ENCODE measurements around the gene ATP2B1.

The ATP2B1 gene

GRCh38 chr12:89709995-89710872 lies 1.6 kb upstream of the ATP2B1 start:
- H3K9me3 ChIP-seq (ENCODE audit: control insufficient read depth, insufficient read depth, low read length), result peaks cover 6% of the 10 kb centered on the region; the same call in 1 of the 2 replicates
- no peak for TF ChIP-seq EZH2phosphoT487 (IDR thresholded peaks at IDR 0.05; ENCODE audit: borderline replicate concordance, low read length)
- TF ChIP-seq CTCF (IDR thresholded peaks at IDR 0.05; ENCODE audit: low read depth, low read length, poor library complexity, severe bottlenecking), result no peak
- H3K9me2 ChIP-seq (replicated peaks; ENCODE audit: control insufficient read depth, low read length), result no peaks in the 10 kb centered on the region
- H4K20me1 ChIP-seq (ENCODE audit: control insufficient read depth, insufficient read depth, low read depth, low read length), result peaks cover 18% of the 10 kb centered on the region
- H3K4me1 ChIP-seq (ENCODE audit: control insufficient read depth, low read length), result peaks cover 23% of the 10 kb centered on the region
- H3K4me3 ChIP-seq (ENCODE audit: low read length), result peak overlapping the region; percentile 97
- H3K27ac ChIP-seq (ENCODE audit: low read depth, low read length), result peak overlapping the region; percentile 84
- no peaks in the 10 kb centered on the region for H3K27me3 ChIP-seq (ENCODE audit: control insufficient read depth, low read length)
- H3K79me2 ChIP-seq (ENCODE audit: control insufficient read depth, low read length), result peaks cover 44% of the 10 kb centered on the region
- H3K4me2 ChIP-seq (ENCODE audit: low read length), result peak overlapping the region; percentile 86
- no peaks in the 10 kb centered on the region for H3F3A ChIP-seq (ENCODE audit: control insufficient read depth, insufficient read depth)
- peaks cover 24% of the 10 kb centered on the region for H3K36me3 ChIP-seq (ENCODE audit: control insufficient read depth, low read length)

DNA sequence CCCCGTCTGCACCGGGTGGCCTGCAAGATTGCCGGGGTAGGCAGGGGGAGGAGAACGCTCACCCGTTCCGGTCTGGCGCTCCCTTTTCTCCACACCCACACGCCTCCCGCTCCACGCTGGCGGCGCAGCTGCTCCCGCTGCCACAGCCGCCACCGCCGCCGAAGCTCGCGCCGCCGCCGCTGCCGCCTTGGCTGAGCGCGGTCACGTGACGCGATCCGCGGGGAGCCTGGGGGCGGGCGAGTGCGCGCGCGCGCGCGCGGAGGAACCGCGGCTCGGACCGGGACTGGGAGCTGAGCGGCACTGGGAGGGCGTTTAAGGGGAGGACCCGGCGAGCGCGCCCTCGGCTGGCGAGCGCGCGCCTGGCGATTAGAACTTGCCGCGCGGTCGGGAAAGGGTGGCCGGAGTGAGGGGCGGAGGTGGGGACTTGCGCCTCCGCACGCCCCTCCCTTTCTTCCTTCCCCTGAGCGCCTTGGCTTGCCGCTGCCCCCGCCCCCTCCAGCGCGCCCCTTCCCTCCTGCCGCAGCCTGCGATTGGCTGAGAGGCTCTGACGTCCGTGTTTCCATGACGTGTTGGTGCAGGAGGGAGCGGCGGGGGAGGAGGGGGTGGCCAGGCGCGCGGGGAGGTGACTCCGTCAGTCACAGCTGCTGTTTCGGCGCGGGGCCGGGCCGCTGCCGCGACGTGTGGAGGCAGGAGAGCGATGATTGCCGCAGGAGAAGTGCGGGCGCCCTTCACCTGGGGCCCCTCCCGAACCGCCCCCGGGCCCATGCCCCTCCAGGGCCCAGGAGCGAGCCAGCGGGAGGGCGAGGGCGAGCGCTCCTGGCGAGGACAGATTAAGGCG lies 738 bp upstream of the ATP2B1 start:
- peak overlapping the region; percentile 84 for H3K27ac ChIP-seq (ENCODE audit: low read depth, low read length)
- no peaks in the 10 kb centered on the region for H3F3A ChIP-seq (ENCODE audit: control insufficient read depth, insufficient read depth)
- no peaks in the 10 kb centered on the region for H3K9me3 ChIP-seq (ENCODE audit: control insufficient read depth, insufficient read depth, low read length)
- peak overlapping the region; percentile 96 for H3K4me2 ChIP-seq (ENCODE audit: low read length)
- peaks cover 28% of the 10 kb centered on the region for H3K36me3 ChIP-seq (ENCODE audit: control insufficient read depth, low read length)
- H3K4me1 ChIP-seq (ENCODE audit: control insufficient read depth, low read length), result peaks cover 31% of the 10 kb centered on the region
- no peaks in the 10 kb centered on the region for H3K27me3 ChIP-seq (ENCODE audit: control insufficient read depth, low read length)
- no peaks in the 10 kb centered on the region for H3K9me2 ChIP-seq (replicated peaks; ENCODE audit: control insufficient read depth, low read length)
- peaks cover 53% of the 10 kb centered on the region for H3K79me2 ChIP-seq (ENCODE audit: control insufficient read depth, low read length)
- peaks cover 24% of the 10 kb centered on the region for H4K20me1 ChIP-seq (ENCODE audit: control insufficient read depth, insufficient read depth, low read depth, low read length)
- TF ChIP-seq EZH2phosphoT487 (IDR thresholded peaks at IDR 0.05; ENCODE audit: borderline replicate concordance, low read length) (no peak), CTCF (IDR thresholded peaks at IDR 0.05; ENCODE audit: low read depth, low read length, poor library complexity, severe bottlenecking) (no peak)
- H3K4me3 ChIP-seq (ENCODE audit: low read length), result peak overlapping the region; percentile 97

- Histone ChIP-seq H3K4me3 (ENCODE audit: low read length) (peak overlapping the region; percentile 97), H3K9me3 (ENCODE audit: control insufficient read depth, insufficient read depth, low read length) (no peaks in the 10 kb centered on the region), H3K9me2 (replicated peaks; ENCODE audit: control insufficient read depth, low read length) (no peaks in the 10 kb centered on the region), H3K4me1 (ENCODE audit: control insufficient read depth, low read length) (peaks cover 45% of the 10 kb centered on the region), H4K20me1 (ENCODE audit: control insufficient read depth, insufficient read depth, low read depth, low read length) (peaks cover 34% of the 10 kb centered on the region), H3K4me2 (ENCODE audit: low read length) (peak overlapping the region; percentile 96), H3K36me3 (ENCODE audit: control insufficient read depth, low read length) (peaks cover 28% of the 10 kb centered on the region), H3K79me2 (ENCODE audit: control insufficient read depth, low read length) (peaks cover 67% of the 10 kb centered on the region), H3F3A (ENCODE audit: control insufficient read depth, insufficient read depth) (no peaks in the 10 kb centered on the region), H3K27me3 (ENCODE audit: control insufficient read depth, low read length) (no peaks in the 10 kb centered on the region), H3K27ac (ENCODE audit: low read depth, low read length) (peak overlapping the region; percentile 84)
- TF ChIP-seq CTCF (IDR thresholded peaks at IDR 0.05; ENCODE audit: low read depth, low read length, poor library complexity, severe bottlenecking) (no peak), EZH2phosphoT487 (IDR thresholded peaks at IDR 0.05; ENCODE audit: borderline replicate concordance, low read length) (no peak)
Measured at GRCh38 chr12:89707703-89708564, 704 bp downstream of the ATP2B1 start.
